ENCODE data around the gene MYOZ3. TPM values are rescaled to one million over a fixed set of nuclear protein-coding genes. Genes with fewer than 3 reads are reported as not detected.

Gene MYOZ3
- total RNA-seq, 2 donors from 2014 or later = 0.12 to 0.32 TPM

GRCh38 chr5:150674341-150674821 is 13.3 kb downstream of the MYOZ3 start:
- no peak overlapping the region for H3K9ac ChIP-seq (ENCODE audit: low read depth in 2 of 2, low read length in 2 of 2)
- H3K4me1 ChIP-seq = no peaks in the 10 kb centered on the region
- no peak for TF ChIP-seq CTCF (IDR thresholded peaks at IDR 0.05)
- DNase-seq = no peak
- no peaks in the 10 kb centered on the region for H3K9me3 ChIP-seq
- no peak overlapping the region for H3K27ac ChIP-seq
- H3K4me3 ChIP-seq = no peak overlapping the region
- peaks cover 16% of the 10 kb centered on the region for H3K27me3 ChIP-seq
- intact Hi-C loops (cut with DNase I) = no loop called here
- no peaks in the 10 kb centered on the region for H3K36me3 ChIP-seq

GRCh38 chr5:150675069-150675468 is 14.0 kb downstream of the MYOZ3 start:
- intact Hi-C loops (cut with DNase I) = no loop called here
- H3K27ac ChIP-seq = no peak overlapping the region
- no peaks in the 10 kb centered on the region for H3K4me1 ChIP-seq
- H3K27me3 ChIP-seq = peaks cover 16% of the 10 kb centered on the region
- no peak for TF ChIP-seq CTCF (IDR thresholded peaks at IDR 0.05)
- H3K9ac ChIP-seq (ENCODE audit: low read depth in 2 of 2, low read length in 2 of 2) = no peak overlapping the region
- DNase-seq = no peak
- no peaks in the 10 kb centered on the region for H3K36me3 ChIP-seq
- no peak overlapping the region for H3K4me3 ChIP-seq
- H3K9me3 ChIP-seq = no peaks in the 10 kb centered on the region

- no peaks in the 10 kb centered on the region for H3K36me3 ChIP-seq
- intact Hi-C loops (cut with DNase I) = no loop called here
- H3K4me1 ChIP-seq = no peaks in the 10 kb centered on the region
- no peak overlapping the region for H3K27ac ChIP-seq
- H3K9me3 ChIP-seq = no peaks in the 10 kb centered on the region
- no peak for DNase-seq
- H3K4me3 ChIP-seq = no peak overlapping the region
- no peak for TF ChIP-seq CTCF (IDR thresholded peaks at IDR 0.05)
- peaks cover 7% of the 10 kb centered on the region for H3K27me3 ChIP-seq
- no peak overlapping the region for H3K9ac ChIP-seq (ENCODE audit: low read depth in 2 of 2, low read length in 2 of 2)
Observed at GRCh38 chr5:150676578-150676977, 15.5 kb downstream of the MYOZ3 start.

- Histone ChIP-seq H3K27me3 (no peaks in the 10 kb centered on the region), H3K27ac (no peak overlapping the region), H3K9me3 (no peaks in the 10 kb centered on the region), H3K4me1 (no peaks in the 10 kb centered on the region), H3K4me3 (no peak overlapping the region), H3K9ac (ENCODE audit: low read depth in 2 of 2, low read length in 2 of 2) (no peak overlapping the region), H3K36me3 (peaks cover 11% of the 10 kb centered on the region)
- DNase-seq = no peak
- intact Hi-C loops (cut with DNase I) = no loop called here
- no peak for TF ChIP-seq CTCF (IDR thresholded peaks at IDR 0.05)
Observed at GRCh38 chr5:150689120-150689519, 28.1 kb downstream of the MYOZ3 start.

- Histone ChIP-seq H3K4me3 (no peak overlapping the region), H3K27me3 (no peaks in the 10 kb centered on the region), H3K9ac (ENCODE audit: low read depth in 2 of 2, low read length in 2 of 2) (no peak overlapping the region), H3K9me3 (no peaks in the 10 kb centered on the region), H3K36me3 (peaks cover 24% of the 10 kb centered on the region), H3K27ac (no peak overlapping the region), H3K4me1 (no peaks in the 10 kb centered on the region)
- TF ChIP-seq CTCF (IDR thresholded peaks at IDR 0.05) = no peak
- no peak for DNase-seq
- intact Hi-C loops (cut with DNase I) = no loop called here
Observed at GRCh38 chr5:150690760-150691159, 29.7 kb downstream of the MYOZ3 start.
